Large intestine (tissue), 3 donors: ENCODE measurements around the gene HOXA9. TPM values are rescaled to one million over a fixed set of nuclear protein-coding genes. Genes with fewer than 3 reads are reported as not detected.

Source experiments
- DNase-seq, 2 donors: peaks; one replicate each; pipeline versions ENCODE4 v3.0.0 to v3.0.0-alpha.2; 2013
- H3K27ac ChIP-seq: one replicate; pipeline ENCODE4 v1.5.1; 2013; ENCODE audit warnings: low read length
- H3K27me3 ChIP-seq: 2 replicates; pipeline ENCODE4 v1.6.1; 2013; ENCODE audit warnings: low read length; ENCODE audit not compliant: control insufficient read depth, insufficient read depth
- H3K36me3 ChIP-seq: 2 replicates; pipeline ENCODE4 v1.6.1; 2013; ENCODE audit warnings: low read length; ENCODE audit not compliant: control insufficient read depth, insufficient read depth
- H3K4me1 ChIP-seq: one replicate; pipeline ENCODE4 v1.6.1; 2013; ENCODE audit warnings: low read length; ENCODE audit not compliant: control insufficient read depth, insufficient read depth
- H3K4me3 ChIP-seq: one replicate; pipeline ENCODE4 v1.5.1; 2013; ENCODE audit warnings: low read length
- H3K9me3 ChIP-seq: one replicate; pipeline ENCODE4 v1.6.1; 2013; ENCODE audit warnings: mild to moderate bottlenecking, low read depth, low read length, moderate library complexity; ENCODE audit not compliant: control insufficient read depth
- WGBS: methylation state at CpG from one replicate; pipeline ENCODE4 v1.1.5; 2013; ENCODE audit warnings: low lambda C conversion rate; ENCODE audit not compliant: insufficient coverage; 5-methylcytosine and 5-hydroxymethylcytosine counted together
- polyA plus RNA-seq: library from polyadenylated mRNA; unstranded; fragments of 120-200 nt; gene quantifications from one replicate; pipeline ENCODE4 v1.2.1, GENCODE V29; 2013

HOXA9 gene
- polyA plus RNA-seq, 1 donor: 0.33 TPM

DNA sequence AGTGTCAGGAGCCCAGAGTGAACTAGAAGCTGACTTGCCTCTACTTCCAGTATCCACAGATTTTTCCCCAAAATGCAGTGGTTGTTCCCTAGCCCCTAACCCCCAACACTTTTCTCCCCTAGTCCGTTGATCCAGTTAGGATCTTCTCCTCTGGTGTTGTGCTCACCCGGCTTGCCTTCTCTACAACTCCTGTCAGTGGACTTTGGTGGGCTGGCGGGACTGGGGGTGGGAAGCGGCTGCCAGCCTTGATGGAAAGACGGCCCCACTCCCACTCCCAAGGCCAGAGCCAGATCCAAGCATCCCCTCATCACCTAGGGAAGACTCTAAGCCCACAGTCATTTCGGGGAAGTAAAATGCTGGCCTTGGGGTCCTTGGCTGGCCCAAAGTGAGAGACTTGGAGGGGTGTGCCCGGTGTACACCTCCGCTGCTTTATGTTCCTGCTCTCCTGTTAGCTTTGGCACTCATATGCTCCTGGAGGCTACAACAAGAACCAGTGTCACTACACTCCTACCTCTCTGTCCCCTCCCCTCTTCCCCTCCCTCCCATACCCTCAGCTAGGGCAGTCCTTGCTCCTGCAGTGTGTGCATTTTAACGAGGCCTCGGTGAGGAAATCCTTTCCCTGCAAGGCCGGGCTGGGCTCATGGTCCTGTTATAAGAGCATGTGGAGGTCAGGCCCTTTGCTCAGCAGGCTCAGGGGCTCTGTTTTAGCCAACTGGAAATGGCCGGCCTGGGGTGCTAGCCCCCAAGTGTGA lies 9.7 kb upstream of the HOXA9 start:
- peaks cover 17% of the 10 kb centered on the region for H3K9me3 ChIP-seq
- H3K27ac ChIP-seq: no peak overlapping the region
- DNase-seq: no peak
- no peak overlapping the region for H3K4me3 ChIP-seq
- H3K27me3 ChIP-seq: peaks cover 94% of the 10 kb centered on the region
- peaks cover 3% of the 10 kb centered on the region for H3K4me1 ChIP-seq
- no CpG with 5 or more reads among the region's 12 CpGs for WGBS
- H3K36me3 ChIP-seq: no peaks in the 10 kb centered on the region

DNA sequence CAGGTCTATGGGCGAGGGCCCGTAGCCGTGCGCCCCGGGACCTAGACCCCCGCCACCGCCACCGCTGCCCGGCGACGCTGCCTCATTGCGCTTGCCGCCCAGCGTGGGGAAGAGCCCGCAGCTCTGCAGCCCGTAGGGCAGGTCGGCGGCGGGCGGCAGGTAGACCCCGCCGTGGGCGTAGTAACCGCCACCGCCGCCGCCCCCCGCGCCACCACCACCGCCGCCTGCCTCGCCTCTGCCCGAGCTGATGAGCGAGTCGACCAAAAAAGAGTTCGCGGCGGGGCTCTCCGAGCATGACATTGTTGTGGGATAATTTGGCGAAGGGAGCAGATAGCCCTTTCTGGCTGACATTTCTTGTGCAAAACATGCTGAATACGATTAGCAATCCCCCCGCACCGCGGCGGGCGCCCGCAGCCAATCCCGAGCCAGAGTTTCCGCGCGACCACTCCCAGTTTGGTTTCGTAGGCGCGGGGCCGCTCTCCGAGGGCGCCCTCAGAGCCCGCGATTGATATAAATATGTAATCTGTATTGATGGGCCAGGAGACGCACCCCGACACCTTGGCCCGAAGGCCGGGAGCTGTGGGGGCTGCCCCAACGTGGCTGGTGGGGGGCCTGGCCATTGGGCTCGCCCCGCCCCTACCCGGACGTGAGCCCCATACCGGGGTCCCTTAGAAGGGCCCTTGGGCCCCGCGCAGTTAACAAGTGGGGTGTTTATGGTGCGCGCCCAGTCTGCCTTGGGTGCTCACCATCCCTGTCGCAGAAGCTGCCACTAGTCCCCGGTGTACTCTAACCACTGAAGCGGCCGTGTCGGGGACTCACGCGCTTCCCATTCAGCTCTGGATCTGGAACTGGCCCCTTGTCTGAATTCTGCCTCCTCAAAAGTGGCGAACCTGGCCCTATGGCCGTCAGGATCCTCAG lies 8.9 kb upstream of the HOXA9 start, which contains the start of gene HOXA10:
Gene HOXA10 (minus strand): TSS at position 365 of the 918 bp plus-strand sequence. CDS start 14 bp downstream, at position 351.
- Histone ChIP-seq H3K4me3 (peak within 1 kb of the TSS; percentile 35), H3K27ac (no peak within 1 kb of the TSS), H3K9me3 (peaks cover 25% of the 10 kb centered on the region), H3K4me1 (peaks cover 3% of the 10 kb centered on the region), H3K36me3 (no peaks in the 10 kb centered on the region), H3K27me3 (peaks cover 94% of the 10 kb centered on the region)
- no CpG with 5 or more reads among the region's 82 CpGs for WGBS
- no peak for DNase-seq

- peaks cover 94% of the 10 kb centered on the region for H3K27me3 ChIP-seq
- H3K27ac ChIP-seq: no peak overlapping the region
- no CpG with 5 or more reads among the region's 59 CpGs for WGBS
- H3K9me3 ChIP-seq: peaks cover 30% of the 10 kb centered on the region
- no peak overlapping the region for H3K4me3 ChIP-seq
- no peaks in the 10 kb centered on the region for H3K36me3 ChIP-seq
- H3K4me1 ChIP-seq: peaks cover 3% of the 10 kb centered on the region
- no peak for DNase-seq
These were observed 8.2 kb upstream of the HOXA9 start for GRCh38 chr7:27173511-27173955.

- Histone ChIP-seq H3K4me1 (peaks cover 3% of the 10 kb centered on the region), H3K36me3 (no peaks in the 10 kb centered on the region), H3K27me3 (peaks cover 94% of the 10 kb centered on the region), H3K9me3 (peaks cover 34% of the 10 kb centered on the region), H3K4me3 (peak overlapping the region; percentile 35), H3K27ac (no peak overlapping the region)
- DNase-seq: no peak
- WGBS: no CpG with 5 or more reads among the region's 58 CpGs
These were observed 7.6 kb upstream of the HOXA9 start for GRCh38 chr7:27172823-27173510.

GRCh38 chr7:27172315-27172774 lies 7.0 kb upstream of the HOXA9 start:
- no peak for DNase-seq
- H3K4me3 ChIP-seq: peak overlapping the region; percentile 35
- H3K9me3 ChIP-seq: peaks cover 34% of the 10 kb centered on the region
- H3K4me1 ChIP-seq: peaks cover 3% of the 10 kb centered on the region
- H3K27ac ChIP-seq: no peak overlapping the region
- no CpG with 5 or more reads among the region's 10 CpGs for WGBS
- H3K27me3 ChIP-seq: peaks cover 94% of the 10 kb centered on the region
- no peaks in the 10 kb centered on the region for H3K36me3 ChIP-seq

DNA sequence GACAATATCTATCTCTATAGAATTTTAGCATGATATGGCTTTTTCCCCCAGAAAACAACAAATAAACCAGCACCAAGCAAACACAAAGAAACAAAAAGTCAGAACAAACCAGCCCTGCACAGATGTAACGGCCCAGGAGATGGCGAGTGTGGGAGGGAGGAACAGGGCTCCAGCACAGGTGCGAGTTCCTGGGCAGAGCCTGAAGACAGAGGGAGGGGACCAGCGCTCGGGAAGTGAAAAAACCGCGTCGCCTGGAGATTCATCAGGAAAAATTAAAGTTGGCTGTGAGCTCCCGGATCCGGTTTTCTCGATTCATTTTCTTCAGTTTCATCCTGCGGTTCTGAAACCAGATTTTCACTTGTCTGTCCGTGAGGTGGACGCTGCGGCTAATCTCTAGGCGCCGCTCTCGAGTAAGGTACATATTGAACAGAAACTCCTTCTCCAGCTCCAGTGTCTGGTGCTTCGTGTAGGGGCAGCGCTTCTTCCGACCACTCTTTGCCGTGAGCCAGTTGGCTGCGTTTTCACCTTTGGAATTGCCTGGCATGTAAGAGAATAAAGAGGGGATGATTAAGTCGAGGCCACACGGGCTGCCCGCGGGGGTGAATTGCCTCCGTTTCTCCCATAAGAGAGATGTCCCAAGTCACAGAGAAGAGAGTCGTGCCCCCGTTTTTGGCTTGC lies 6.4 kb upstream of the HOXA9 start:
- Histone ChIP-seq H3K27ac (no peak overlapping the region), H3K27me3 (peaks cover 94% of the 10 kb centered on the region), H3K4me1 (peaks cover 3% of the 10 kb centered on the region), H3K9me3 (peaks cover 35% of the 10 kb centered on the region), H3K4me3 (no peak overlapping the region), H3K36me3 (no peaks in the 10 kb centered on the region)
- WGBS: 0% methylated on average over 4 of the region's 30 CpGs
- no peak for DNase-seq

GRCh38 chr7:27171325-27171636 lies 5.9 kb upstream of the HOXA9 start:
- Histone ChIP-seq H3K27me3 (peaks cover 94% of the 10 kb centered on the region), H3K4me1 (peaks cover 3% of the 10 kb centered on the region), H3K27ac (no peak overlapping the region), H3K9me3 (peaks cover 39% of the 10 kb centered on the region), H3K36me3 (no peaks in the 10 kb centered on the region), H3K4me3 (no peak overlapping the region)
- WGBS: no CpG with 5 or more reads among the region's 8 CpGs
- no peak for DNase-seq

DNA sequence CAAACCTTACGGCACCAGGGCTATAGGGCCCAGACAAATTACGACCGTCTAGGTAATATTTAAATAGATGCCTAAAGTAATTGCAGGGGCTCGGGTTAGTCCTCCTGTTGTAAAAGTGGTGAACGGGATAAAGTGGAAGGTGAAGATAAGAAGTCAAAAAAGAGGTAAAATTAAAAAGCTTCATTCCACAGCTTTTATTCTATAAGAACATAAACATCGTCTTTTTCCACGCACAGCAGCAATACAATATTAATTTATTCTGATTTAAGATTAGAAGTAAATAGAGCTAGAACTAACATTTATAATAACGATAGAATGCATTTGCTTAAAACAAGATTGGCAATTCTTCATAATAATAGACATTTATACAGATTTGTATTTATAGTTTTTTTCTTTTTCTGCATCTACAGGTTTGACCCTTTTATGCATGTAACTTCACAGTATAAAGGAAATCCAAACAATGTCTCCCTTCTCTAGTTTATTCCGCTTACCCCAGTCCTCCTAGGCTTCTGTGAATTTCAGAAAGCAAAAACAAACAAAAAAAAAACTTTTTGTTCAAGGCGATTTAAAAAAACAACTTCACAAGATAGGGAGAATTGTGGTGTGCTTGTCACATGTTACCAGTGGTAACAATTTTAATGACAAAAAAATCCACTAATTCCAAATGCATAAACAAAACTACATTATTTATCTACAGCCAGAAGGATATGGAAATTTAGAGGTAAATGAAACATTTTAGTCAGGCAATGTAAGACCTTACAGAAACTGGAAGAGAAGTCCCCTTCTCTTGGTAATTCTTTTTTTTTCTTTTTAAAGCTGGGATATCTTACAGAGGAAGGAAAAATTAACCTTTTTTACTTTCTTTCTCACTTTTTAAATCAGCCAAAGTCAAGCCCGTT lies 5.3 kb upstream of the HOXA9 start:
- peak overlapping the region; percentile 38 for H3K27ac ChIP-seq
- peaks cover 43% of the 10 kb centered on the region for H3K9me3 ChIP-seq
- peaks cover 3% of the 10 kb centered on the region for H3K4me1 ChIP-seq
- no peak for DNase-seq
- H3K4me3 ChIP-seq: peak overlapping the region; percentile 43
- H3K36me3 ChIP-seq: no peaks in the 10 kb centered on the region
- 13% methylated on average over 9 of the region's 11 CpGs for WGBS
- peaks cover 94% of the 10 kb centered on the region for H3K27me3 ChIP-seq
